Measurements from ENCODE around the gene DRD1.
A peak's percentile ranks its signal among the peaks of the same experiment; 100 is the strongest.
"Not testable (repeated sequence)": the region's sequence is repeated elsewhere in the genome, so short reads cannot be mapped to it uniquely, and the experiment has no call there.

The DRD1 gene

GRCh38 chr5:175460126-175460525 is 16.1 kb upstream of the DRD1 start:
- peak; percentile 35 for TF ChIP-seq CTCF (IDR thresholded peaks at IDR 0.05; ENCODE audit: insufficient read depth, low read length, missing control alignments)
- no peak overlapping the region for H3K4me3 ChIP-seq (ENCODE audit: low read depth, low read length)
- CTCF ChIA-PET: interaction anchor here (0.7 to 1.4 kb wide), 3 partner anchors 18 to 509 kb away, joined by 3 to 5 read pairs (median 4); partner anchors contain the start of gene SFXN1
- no peak for DNase-seq (ENCODE audit: low read depth, low spot score)
- POLR2A ChIA-PET: interaction anchor here (0.6 kb wide), 1 partner anchor 18 kb away, joined by 3 read pairs; the partner anchor contains the start of gene SFXN1

GRCh38 chr5:175457466-175457865 is 13.5 kb upstream of the DRD1 start:
- DNase-seq (ENCODE audit: low read depth, low spot score): no peak
- no peak overlapping the region for H3K4me3 ChIP-seq (ENCODE audit: low read depth, low read length)
- no peak for TF ChIP-seq CTCF (IDR thresholded peaks at IDR 0.05; ENCODE audit: insufficient read depth, low read length, missing control alignments)
- CTCF ChIA-PET: interaction anchor here (1.4 kb wide), 1 partner anchor 9 kb away, joined by 3 read pairs; no protein-coding TSS in a partner anchor
- POLR2A ChIA-PET: no interaction called here

GRCh38 chr5:175456105-175456742 is 12.2 kb upstream of the DRD1 start:
- ChIA-PET CTCF (no interaction called here), POLR2A (no interaction called here)
- DNase-seq (ENCODE audit: low read depth, low spot score): no peak
- no peak for TF ChIP-seq CTCF (IDR thresholded peaks at IDR 0.05; ENCODE audit: insufficient read depth, low read length, missing control alignments)
- no peak overlapping the region for H3K4me3 ChIP-seq (ENCODE audit: low read depth, low read length)

- DNase-seq (ENCODE audit: low read depth, low spot score); CTCF ChIA-PET; H3K4me3 ChIP-seq (ENCODE audit: low read depth, low read length); POLR2A ChIA-PET: not testable (repeated sequence)
Measured at GRCh38 chr5:175454338-175454737, 10.4 kb upstream of the DRD1 start.

- no peak for DNase-seq (ENCODE audit: low read depth, low spot score)
- TF ChIP-seq CTCF (IDR thresholded peaks at IDR 0.05; ENCODE audit: insufficient read depth, low read length, missing control alignments): no peak
- no peak overlapping the region for H3K4me3 ChIP-seq (ENCODE audit: low read depth, low read length)
- POLR2A ChIA-PET: no interaction called here
- CTCF ChIA-PET: interaction anchor here (1.5 kb wide), 1 partner anchor 12 kb away, joined by 7 read pairs; no protein-coding TSS in a partner anchor
Measured at GRCh38 chr5:175452166-175452565, 8.2 kb upstream of the DRD1 start.

- DNase-seq (ENCODE audit: low read depth, low spot score): no peak
- no peak for TF ChIP-seq CTCF (IDR thresholded peaks at IDR 0.05; ENCODE audit: insufficient read depth, low read length, missing control alignments)
- H3K4me3 ChIP-seq (ENCODE audit: low read depth, low read length): no peak overlapping the region
- ChIA-PET POLR2A (no interaction called here), CTCF (interaction anchor here (0.7 to 1.6 kb wide), 2 partner anchors 498 to 499 kb away, joined by 3 to 4 read pairs; no protein-coding TSS in a partner anchor)
Measured at GRCh38 chr5:175448276-175448675, 4.3 kb upstream of the DRD1 start.

GRCh38 chr5:175447571-175447970 is 3.6 kb upstream of the DRD1 start:
- no peak for DNase-seq (ENCODE audit: low read depth, low spot score)
- no peak overlapping the region for H3K4me3 ChIP-seq (ENCODE audit: low read depth, low read length)
- no peak for TF ChIP-seq CTCF (IDR thresholded peaks at IDR 0.05; ENCODE audit: insufficient read depth, low read length, missing control alignments)
- POLR2A ChIA-PET: no interaction called here
- CTCF ChIA-PET: no interaction called here

- H3K4me3 ChIP-seq (ENCODE audit: low read depth, low read length); POLR2A ChIA-PET; DNase-seq (ENCODE audit: low read depth, low spot score); CTCF ChIA-PET: not testable (repeated sequence)
Measured at GRCh38 chr5:175446378-175446777, 2.4 kb upstream of the DRD1 start.
